Stimulated activated CD4-positive, alpha-beta T cell treated with anti-CD3 and anti-CD28 coated beads, Interleukin-1b, Interleukin-23, amount 100 ng/mL, for 48 hours (primary cell): ENCODE results near the gene PSENEN.
"Not testable (repeated sequence)": the region's sequence is repeated elsewhere in the genome, so short reads cannot be mapped to it uniquely, and the experiment has no call there.

Source experiments
- DNase-seq: peaks from one replicate; pipeline ENCODE4 v3.0.0-alpha.2; 2020

The PSENEN gene

DNA sequence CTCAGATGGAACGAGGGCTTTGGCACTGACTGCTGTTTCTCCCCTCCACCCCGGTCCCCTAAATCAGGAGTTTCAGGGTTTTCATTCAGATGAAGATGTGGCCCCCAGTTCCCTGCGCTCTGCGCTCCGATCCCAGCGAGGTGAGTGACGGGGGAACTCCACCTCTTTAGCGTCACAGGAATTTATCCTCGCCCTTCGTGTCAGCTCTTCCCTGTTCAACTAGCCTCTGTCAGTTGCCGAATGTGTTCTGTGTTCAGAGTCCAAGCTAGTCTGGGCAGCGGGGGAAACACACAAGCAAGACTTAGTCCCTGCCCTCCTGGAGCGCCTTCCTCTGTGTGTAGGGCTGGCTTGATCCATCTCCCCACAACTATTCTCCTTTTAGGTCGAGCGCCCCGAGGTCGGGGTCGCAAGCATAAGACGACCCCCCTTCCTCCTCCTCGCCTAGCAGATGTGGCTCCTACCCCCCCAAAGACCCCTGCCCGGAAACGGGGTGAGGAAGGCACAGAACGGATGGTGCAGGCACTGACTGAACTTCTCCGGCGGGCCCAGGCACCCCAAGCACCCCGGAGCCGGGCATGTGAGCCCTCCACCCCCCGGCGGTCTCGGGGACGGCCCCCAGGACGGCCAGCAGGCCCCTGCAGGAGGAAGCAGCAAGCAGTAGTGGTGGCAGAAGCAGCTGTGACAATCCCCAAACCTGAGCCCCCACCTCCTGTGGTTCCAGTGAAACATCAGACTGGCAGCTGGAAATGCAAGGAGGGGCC, 25.9 kb upstream of the PSENEN start:
- DNase-seq = no peak

DNA sequence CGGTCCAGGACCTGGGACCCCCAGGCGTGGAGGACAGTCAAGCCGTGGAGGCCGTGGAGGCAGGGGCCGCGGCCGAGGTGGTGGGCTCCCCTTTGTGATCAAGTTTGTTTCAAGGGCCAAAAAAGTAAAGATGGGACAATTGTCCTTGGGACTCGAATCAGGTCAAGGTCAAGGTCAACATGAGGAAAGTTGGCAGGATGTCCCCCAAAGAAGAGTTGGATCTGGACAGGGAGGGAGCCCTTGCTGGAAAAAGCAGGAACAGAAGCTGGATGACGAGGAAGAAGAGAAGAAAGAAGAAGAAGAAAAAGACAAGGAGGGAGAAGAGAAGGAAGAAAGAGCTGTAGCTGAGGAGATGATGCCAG, 25.3 kb upstream of the PSENEN start:
- DNase-seq = no peak

DNA sequence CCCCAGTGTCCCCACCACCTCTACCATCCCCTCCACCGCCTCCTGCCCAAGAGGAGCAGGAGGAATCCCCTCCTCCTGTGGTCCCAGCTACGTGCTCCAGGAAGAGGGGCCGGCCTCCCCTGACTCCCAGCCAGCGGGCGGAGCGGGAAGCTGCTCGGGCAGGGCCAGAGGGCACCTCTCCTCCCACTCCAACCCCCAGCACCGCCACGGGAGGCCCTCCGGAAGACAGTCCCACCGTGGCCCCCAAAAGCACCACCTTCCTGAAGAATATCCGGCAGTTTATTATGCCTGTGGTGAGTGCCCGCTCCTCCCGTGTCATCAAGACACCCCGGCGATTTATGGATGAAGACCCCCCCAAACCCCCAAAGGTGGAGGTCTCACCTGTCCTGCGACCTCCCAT, 24.8 kb upstream of the PSENEN start:
- no peak for DNase-seq

- no peak for DNase-seq
Measured at GRCh38 chr19:35721374-35721773, 24.1 kb upstream of the PSENEN start.

GRCh38 chr19:35722461-35722860, 23.0 kb upstream of the PSENEN start:
- DNase-seq = no peak

DNA sequence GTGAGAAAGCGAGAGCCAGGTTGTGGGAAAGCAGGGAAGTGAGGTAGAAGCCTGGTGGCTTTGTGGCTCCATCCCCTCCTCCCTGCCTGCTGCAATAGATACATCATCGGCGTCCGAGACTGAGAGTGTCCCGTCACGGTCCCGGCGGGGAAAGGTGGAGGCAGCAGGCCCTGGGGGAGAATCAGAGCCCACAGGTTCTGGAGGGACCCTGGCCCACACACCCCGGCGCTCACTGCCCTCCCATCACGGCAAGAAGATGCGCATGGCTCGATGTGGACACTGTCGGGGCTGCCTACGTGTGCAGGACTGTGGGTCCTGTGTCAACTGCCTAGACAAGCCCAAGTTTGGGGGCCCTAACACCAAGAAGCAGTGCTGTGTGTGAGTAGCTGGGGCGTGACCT, 22.6 kb upstream of the PSENEN start:
- no peak for DNase-seq

- DNase-seq = no peak
Measured at GRCh38 chr19:35723671-35724070, 21.8 kb upstream of the PSENEN start.

GRCh38 chr19:35724132-35724531, 21.3 kb upstream of the PSENEN start:
- DNase-seq = not testable (repeated sequence)

DNA sequence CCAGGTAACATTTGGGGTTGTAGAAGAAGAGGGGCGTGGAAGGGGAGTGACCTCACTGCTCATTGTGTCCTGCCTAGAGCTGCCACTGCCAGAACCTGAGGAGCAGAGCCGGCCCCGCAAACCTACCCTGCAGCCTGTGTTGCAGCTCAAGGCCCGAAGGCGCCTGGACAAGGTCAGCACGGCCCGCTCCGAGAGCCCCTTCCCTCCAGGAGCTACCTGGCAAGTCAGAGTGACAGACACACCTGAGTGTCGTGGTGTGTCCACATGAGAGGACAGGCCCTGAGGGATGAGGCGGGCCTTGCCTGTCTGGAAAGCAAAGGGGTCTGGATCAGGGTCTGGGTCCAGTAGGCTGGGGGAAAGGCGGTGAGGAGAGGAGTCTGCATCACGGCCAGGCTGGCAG, 20.9 kb upstream of the PSENEN start:
- DNase-seq = no peak

- DNase-seq = no peak
Measured at GRCh38 chr19:35725216-35725861, 20.1 kb upstream of the PSENEN start.

DNA sequence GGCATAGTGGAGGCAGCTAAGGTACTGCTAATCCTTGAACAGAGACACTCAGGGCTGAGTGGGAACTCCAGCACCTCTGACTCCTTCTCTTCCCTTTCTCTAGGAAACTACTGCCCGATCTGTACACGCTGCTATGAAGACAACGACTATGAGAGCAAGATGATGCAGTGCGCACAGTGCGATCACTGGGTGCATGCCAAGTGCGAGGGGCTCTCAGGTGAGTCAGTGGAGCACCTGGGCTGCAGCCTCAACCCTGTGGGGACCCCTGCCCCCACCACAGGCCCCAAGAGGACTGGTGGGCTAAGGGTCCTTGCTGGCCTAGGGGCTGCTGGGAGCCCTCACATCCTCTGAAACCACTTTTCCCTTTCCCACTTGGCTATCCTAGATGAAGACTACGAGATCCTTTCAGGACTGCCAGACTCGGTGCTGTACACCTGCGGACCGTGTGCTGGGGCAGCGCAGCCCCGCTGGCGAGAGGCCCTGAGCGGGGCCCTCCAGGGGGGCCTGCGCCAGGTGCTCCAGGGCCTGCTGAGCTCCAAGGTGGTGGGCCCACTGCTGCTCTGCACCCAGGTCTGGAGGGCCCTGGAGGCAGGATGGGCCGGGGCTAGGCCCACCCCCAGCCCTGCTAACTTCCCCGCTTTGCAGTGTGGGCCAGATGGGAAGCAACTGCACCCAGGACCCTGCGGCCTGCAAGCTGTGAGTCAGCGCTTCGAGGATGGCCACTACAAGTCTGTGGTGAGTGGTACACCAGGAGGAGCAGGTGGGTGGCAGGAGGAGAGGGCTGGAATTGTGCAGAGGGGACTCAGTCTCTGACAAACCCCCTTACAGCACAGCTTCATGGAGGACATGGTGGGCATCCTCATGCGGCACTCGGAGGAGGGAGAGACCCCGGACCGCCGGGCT, 18.1 kb upstream of the PSENEN start:
- no peak for DNase-seq

DNA sequence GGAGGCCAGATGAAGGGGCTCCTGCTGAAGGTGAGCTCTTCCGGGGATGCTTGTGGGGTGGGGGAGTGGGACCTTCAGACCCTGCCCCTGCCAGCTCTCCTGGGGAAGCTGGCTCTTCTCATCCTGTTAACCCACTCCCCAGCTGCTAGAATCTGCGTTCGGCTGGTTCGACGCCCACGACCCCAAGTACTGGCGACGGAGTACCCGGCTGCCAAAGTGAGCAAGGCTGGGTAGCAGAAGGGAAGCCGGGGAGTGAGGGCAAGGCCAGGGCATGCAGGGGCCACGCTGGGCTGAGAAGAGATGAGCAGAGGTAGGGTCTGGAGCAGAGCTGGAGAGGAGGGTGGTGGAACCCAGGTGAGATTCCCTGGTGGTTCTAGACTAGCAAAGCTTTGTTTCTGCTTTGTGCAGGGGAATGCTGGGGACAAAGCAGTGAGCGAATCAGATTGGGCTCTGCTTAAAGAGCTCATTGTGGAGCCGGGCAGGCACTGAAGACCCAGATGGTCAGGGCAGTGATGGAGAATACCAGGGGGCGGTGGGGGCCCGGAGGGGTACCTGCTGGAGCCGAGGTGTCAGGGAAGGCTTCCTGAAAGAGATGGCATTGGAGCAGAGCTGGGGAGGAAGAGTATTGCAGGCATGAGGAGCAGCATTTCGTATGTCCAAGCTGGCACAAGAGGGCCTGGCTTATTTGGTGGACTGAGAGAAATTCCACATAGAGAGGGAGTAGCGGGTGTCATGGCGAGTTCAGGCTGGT, 17.3 kb upstream of the PSENEN start:
- no peak for DNase-seq

DNA sequence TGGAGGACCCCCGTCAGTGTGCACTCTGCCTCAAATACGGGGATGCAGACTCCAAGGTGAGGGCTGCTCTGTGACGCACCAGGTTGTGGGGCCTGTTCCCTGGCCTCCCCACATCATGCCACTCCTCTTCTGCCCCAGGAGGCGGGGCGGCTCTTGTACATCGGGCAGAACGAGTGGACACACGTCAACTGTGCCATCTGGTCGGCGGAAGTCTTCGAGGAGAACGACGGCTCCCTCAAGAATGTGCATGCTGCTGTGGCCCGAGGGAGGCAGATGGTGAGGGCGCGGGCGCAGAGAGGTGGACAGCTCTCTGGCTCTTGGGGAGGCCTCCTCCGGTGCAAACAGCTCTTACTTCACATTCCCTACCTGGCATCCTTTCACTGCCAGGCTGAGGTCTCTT, 16.4 kb upstream of the PSENEN start:
- DNase-seq = no peak

GRCh38 chr19:35729763-35730162, 15.7 kb upstream of the PSENEN start:
- no peak for DNase-seq

- no peak for DNase-seq
Measured at GRCh38 chr19:35730326-35730725, 15.1 kb upstream of the PSENEN start.

- no peak for DNase-seq
Measured at GRCh38 chr19:35731353-35731752, 14.1 kb upstream of the PSENEN start.

GRCh38 chr19:35731779-35732405, 13.6 kb upstream of the PSENEN start:
- no peak for DNase-seq

- DNase-seq = no peak
Measured at GRCh38 chr19:35732540-35733179, 12.8 kb upstream of the PSENEN start.

- no peak for DNase-seq
Measured at GRCh38 chr19:35733180-35734125, 12.0 kb upstream of the PSENEN start.

DNA sequence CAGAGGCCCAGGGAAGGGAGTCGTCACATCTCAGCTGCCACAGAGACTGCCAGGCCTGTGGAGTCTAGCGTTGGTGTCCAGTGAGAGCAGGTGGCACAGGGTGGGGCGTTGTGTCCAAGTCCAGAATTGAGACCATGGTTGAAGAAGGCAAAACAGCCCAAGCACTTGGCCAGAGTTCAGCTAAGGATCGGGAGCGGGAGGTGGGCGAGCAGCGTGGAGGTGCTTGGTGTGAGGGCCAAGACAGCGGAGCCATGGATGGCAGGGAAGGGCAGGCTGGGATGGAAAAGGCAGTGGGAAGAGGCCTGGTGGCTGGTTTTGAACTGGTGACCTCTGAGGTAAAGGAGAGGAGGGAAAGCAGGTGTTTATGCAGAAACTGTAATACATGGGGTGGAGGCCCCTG, 11.2 kb upstream of the PSENEN start:
- no peak for DNase-seq

DNA sequence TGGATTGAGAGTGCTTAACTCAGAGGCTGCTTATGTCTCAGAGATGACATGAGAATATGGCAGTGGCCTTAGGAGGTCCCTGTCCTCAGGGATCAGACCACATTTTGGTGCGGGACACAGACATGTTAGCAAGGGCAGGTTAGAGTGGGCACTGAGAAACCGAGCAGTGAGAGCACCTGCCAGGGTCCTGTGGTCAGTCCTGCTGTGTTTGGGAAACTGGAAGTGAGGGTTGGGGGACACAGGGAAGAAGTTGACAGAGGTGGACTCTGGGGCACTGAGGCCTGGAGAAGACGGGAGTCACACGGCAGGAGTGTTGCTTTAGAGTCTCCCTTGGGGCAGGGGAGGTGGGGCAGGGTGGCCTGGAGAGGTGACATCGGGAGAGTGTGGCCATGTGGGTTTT, 10.6 kb upstream of the PSENEN start:
- no peak for DNase-seq
